ENCODE measurements around the gene NOS1. TPM values are rescaled to one million over a fixed set of nuclear protein-coding genes. Genes with fewer than 3 reads are reported as not detected.

Gene NOS1
- total and polyA plus RNA-seq, 7 experiments from 2014 or later: not detected

DNA sequence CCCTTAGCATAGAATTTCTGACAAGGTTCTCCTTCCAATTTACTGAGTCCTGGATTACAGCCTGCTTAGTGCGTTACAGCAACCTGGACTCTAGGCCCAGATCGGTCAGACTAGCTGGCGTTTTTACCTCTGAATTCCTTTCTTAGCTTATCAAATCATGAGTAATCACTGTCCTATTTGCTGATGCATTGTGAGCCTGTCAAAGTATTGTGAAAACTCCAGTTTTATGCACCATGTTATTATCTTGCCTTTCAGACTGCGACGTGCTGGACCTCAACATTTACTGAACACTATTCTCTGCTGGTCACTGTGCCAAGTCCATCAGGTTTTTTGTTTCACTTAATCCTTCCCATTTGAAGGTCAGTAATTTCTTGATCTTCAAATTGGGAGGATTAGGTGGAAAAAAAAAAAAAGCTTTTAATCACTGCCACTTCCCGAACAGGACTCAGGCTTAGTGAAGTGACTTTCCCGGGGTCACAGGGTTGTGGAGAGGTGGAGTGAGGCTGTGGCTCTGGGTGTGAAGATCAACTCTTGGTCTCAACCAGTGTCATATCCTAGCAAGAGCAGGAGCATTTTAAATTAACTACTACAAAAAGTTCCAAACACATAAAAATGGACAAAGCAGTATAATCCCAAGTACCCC, 202.4 kb downstream of the NOS1 start:
- intact Hi-C loops (cut with micrococcal nuclease): no loop called here
- ChIA-PET POLR2A (no interaction called here), CTCF (no interaction called here)
- H3K9me3 ChIP-seq (ENCODE audit: control insufficient read depth in 2 of 3, low read length in 3 of 3): no peaks in the 10 kb centered on the region
- H3K27ac Mint-ChIP-seq: peak overlapping the region in 3 of 9 donors; percentile 22 to 45 (median 34)
- H3K4me1 ChIP-seq (ENCODE audit: control insufficient read depth in 2 of 2, insufficient read depth in 2 of 2, low read length in 2 of 2): no peaks in the 10 kb centered on the region
- H3K27ac ChIP-seq (ENCODE audit: low read depth, low read length): no peak overlapping the region
- no peak overlapping the region for H3K4me3 Mint-ChIP-seq
- H3K36me3 Mint-ChIP-seq: peaks cover 13 to 63% (median 36%) of the 10 kb centered on the region in 5 donors
- no peak for DNase-seq
- no peaks in the 10 kb centered on the region for H3K9me3 Mint-ChIP-seq
- H3K4me1 Mint-ChIP-seq: peaks cover 0 to 7% (median 0%) of the 10 kb centered on the region in 7 donors
- H3K27me3 ChIP-seq (ENCODE audit: control insufficient read depth in 2 of 2, insufficient read depth in 2 of 2, low read length in 2 of 2): no peaks in the 10 kb centered on the region
- ATAC-seq: no peak
- H3K36me3 ChIP-seq (ENCODE audit: control insufficient read depth in 2 of 3, insufficient read depth in 3 of 3, low read length in 3 of 3): peaks cover 32 to 96% (median 48%) of the 10 kb centered on the region in 3 experiments
- H3K27me3 Mint-ChIP-seq: no peaks in the 10 kb centered on the region
- no peak overlapping the region for H3K4me3 ChIP-seq (ENCODE audit: low read length)

Other genes with a start within 250 kb of the NOS1 start
- 10 to 100 TPM; 30.4 to 62.9 (median 48.6) TPM for gene FBXO21, start 171.2 kb downstream of the NOS1 start, total RNA-seq
- 10 to 100 TPM; 51.4 to 52.9 TPM for gene FBXO21, start 171.2 kb downstream of the NOS1 start, polyA plus RNA-seq

All from naive thymus-derived CD4-positive, alpha-beta T cell (primary cell).